ENCODE data around the gene FLNB. TPM values are rescaled to one million over a fixed set of nuclear protein-coding genes. Genes with fewer than 3 reads are reported as not detected.
A peak's percentile ranks its signal among the peaks of the same experiment; 100 is the strongest.

FLNB gene
- total RNA-seq, 1 donor from 2014 or later: 216 TPM

- Mint-ChIP-seq H3K27ac (ENCODE audit: unreplicated experiment) (peak overlapping the region; percentile 14), H3K4me1 (ENCODE audit: unreplicated experiment) (peaks cover 30% of the 10 kb centered on the region), H3K36me3 (ENCODE audit: low read depth, unreplicated experiment) (peaks cover 10% of the 10 kb centered on the region), H3K9me3 (ENCODE audit: unreplicated experiment) (no peaks in the 10 kb centered on the region), H3K4me3 (ENCODE audit: unreplicated experiment) (no peak overlapping the region), H3K27me3 (ENCODE audit: unreplicated experiment) (no peaks in the 10 kb centered on the region)
- no peak for TF ChIP-seq CTCF (IDR thresholded peaks at IDR 0.05; ENCODE audit: unreplicated experiment)
- no peak for DNase-seq (ENCODE audit: low spot score)
These were observed 28.2 kb downstream of the FLNB start for GRCh38 chr3:58036293-58037032.

GRCh38 chr3:58037141-58037910 is 29.1 kb downstream of the FLNB start:
- no peak for TF ChIP-seq CTCF (IDR thresholded peaks at IDR 0.05; ENCODE audit: unreplicated experiment)
- Mint-ChIP-seq H3K9me3 (ENCODE audit: unreplicated experiment) (no peaks in the 10 kb centered on the region), H3K4me1 (ENCODE audit: unreplicated experiment) (peaks cover 30% of the 10 kb centered on the region), H3K36me3 (ENCODE audit: low read depth, unreplicated experiment) (peaks cover 10% of the 10 kb centered on the region), H3K27ac (ENCODE audit: unreplicated experiment) (no peak overlapping the region), H3K4me3 (ENCODE audit: unreplicated experiment) (peak overlapping the region; percentile 35), H3K27me3 (ENCODE audit: unreplicated experiment) (no peaks in the 10 kb centered on the region)
- no peak for DNase-seq (ENCODE audit: low spot score)

GRCh38 chr3:58038675-58039292 is 30.6 kb downstream of the FLNB start:
- DNase-seq (ENCODE audit: low spot score): no peak
- Mint-ChIP-seq H3K9me3 (ENCODE audit: unreplicated experiment) (no peaks in the 10 kb centered on the region), H3K4me1 (ENCODE audit: unreplicated experiment) (peaks cover 38% of the 10 kb centered on the region), H3K4me3 (ENCODE audit: unreplicated experiment) (no peak overlapping the region), H3K27me3 (ENCODE audit: unreplicated experiment) (no peaks in the 10 kb centered on the region), H3K36me3 (ENCODE audit: low read depth, unreplicated experiment) (peaks cover 6% of the 10 kb centered on the region), H3K27ac (ENCODE audit: unreplicated experiment) (no peak overlapping the region)
- no peak for TF ChIP-seq CTCF (IDR thresholded peaks at IDR 0.05; ENCODE audit: unreplicated experiment)

- Mint-ChIP-seq H3K9me3 (ENCODE audit: unreplicated experiment) (no peaks in the 10 kb centered on the region), H3K27ac (ENCODE audit: unreplicated experiment) (no peak overlapping the region), H3K36me3 (ENCODE audit: low read depth, unreplicated experiment) (peaks cover 6% of the 10 kb centered on the region), H3K27me3 (ENCODE audit: unreplicated experiment) (no peaks in the 10 kb centered on the region), H3K4me3 (ENCODE audit: unreplicated experiment) (no peak overlapping the region), H3K4me1 (ENCODE audit: unreplicated experiment) (peaks cover 44% of the 10 kb centered on the region)
- TF ChIP-seq CTCF (IDR thresholded peaks at IDR 0.05; ENCODE audit: unreplicated experiment): no peak
- DNase-seq (ENCODE audit: low spot score): no peak
These were observed 31.4 kb downstream of the FLNB start for GRCh38 chr3:58039601-58040000.

All from endothelial cell (in vitro differentiated cells).